Measurements from ENCODE around the gene RREB1.

The RREB1 gene

GRCh38 chr6:7230327-7230691 lies 122.5 kb downstream of the RREB1 start:
- DNase-seq, result no peak

- DNase-seq, result no peak
These were observed 123.4 kb downstream of the RREB1 start for GRCh38 chr6:7230956-7231713.

- no peak for DNase-seq
These were observed 124.6 kb downstream of the RREB1 start for GRCh38 chr6:7232351-7232750.

GRCh38 chr6:7234547-7234946 lies 126.8 kb downstream of the RREB1 start:
- no peak for DNase-seq

GRCh38 chr6:7235712-7236305 lies 128.0 kb downstream of the RREB1 start:
- DNase-seq, result no peak

- no peak for DNase-seq
These were observed 128.8 kb downstream of the RREB1 start for GRCh38 chr6:7236306-7237209.

- no peak for DNase-seq
These were observed 130.0 kb downstream of the RREB1 start for GRCh38 chr6:7237653-7238188.

GRCh38 chr6:7238526-7238899 lies 130.8 kb downstream of the RREB1 start:
- no peak for DNase-seq

- peak; percentile 60 to 74 for DNase-seq
These were observed 131.3 kb downstream of the RREB1 start for GRCh38 chr6:7238900-7239589.

- DNase-seq, result no peak
These were observed 131.8 kb downstream of the RREB1 start for GRCh38 chr6:7239590-7239948.

- DNase-seq, result no peak
These were observed 132.6 kb downstream of the RREB1 start for GRCh38 chr6:7240351-7240750.

GRCh38 chr6:7241160-7241559 lies 133.4 kb downstream of the RREB1 start:
- DNase-seq, result no peak

- DNase-seq, result no peak
These were observed 134.2 kb downstream of the RREB1 start for GRCh38 chr6:7241709-7242645.

- no peak for DNase-seq
These were observed 135.0 kb downstream of the RREB1 start for GRCh38 chr6:7242835-7243178.

GRCh38 chr6:7243179-7243981 lies 135.6 kb downstream of the RREB1 start:
- DNase-seq, result peak; percentile 16 to 47

- no peak for DNase-seq
These were observed 138.1 kb downstream of the RREB1 start for GRCh38 chr6:7245668-7246393.

- DNase-seq, result no peak
These were observed 138.8 kb downstream of the RREB1 start for GRCh38 chr6:7246401-7247178.

GRCh38 chr6:7247179-7247456 lies 139.4 kb downstream of the RREB1 start:
- no peak for DNase-seq

- no peak for DNase-seq
These were observed 140.1 kb downstream of the RREB1 start for GRCh38 chr6:7247828-7248227.

GRCh38 chr6:7249391-7249790 lies 141.6 kb downstream of the RREB1 start:
- DNase-seq, result no peak
